ENCODE results near the gene SEMA3D. TPM values are rescaled to one million over a fixed set of nuclear protein-coding genes. Genes with fewer than 3 reads are reported as not detected.
"Not testable (repeated sequence)": the region's sequence is repeated elsewhere in the genome, so short reads cannot be mapped to it uniquely, and the experiment has no call there.

The SEMA3D gene
- total RNA-seq, 1 donor from 2014 or later: 1.6 TPM

GRCh38 chr7:85019176-85019575, 167.7 kb downstream of the SEMA3D start:
- DNase-seq (ENCODE audit: missing footprints) (no peak), ATAC-seq (no peak)
- intact Hi-C loops (cut with DNase I): no loop called here

GRCh38 chr7:85018498-85018897, 168.4 kb downstream of the SEMA3D start:
- ATAC-seq (no peak), DNase-seq (ENCODE audit: missing footprints) (no peak)
- intact Hi-C loops (cut with DNase I): no loop called here

- ATAC-seq (no peak), DNase-seq (ENCODE audit: missing footprints) (no peak)
- intact Hi-C loops (cut with DNase I): no loop called here
Measured at GRCh38 chr7:85016286-85016685, 170.6 kb downstream of the SEMA3D start.

- DNase-seq (ENCODE audit: missing footprints) (no peak), ATAC-seq (no peak)
- intact Hi-C loops (cut with DNase I): no loop called here
Measured at GRCh38 chr7:85014936-85015660, 171.8 kb downstream of the SEMA3D start.

- DNase-seq (ENCODE audit: missing footprints) (no peak), ATAC-seq (no peak)
- intact Hi-C loops (cut with DNase I): no loop called here
Measured at GRCh38 chr7:85011127-85011526, 175.7 kb downstream of the SEMA3D start.

GRCh38 chr7:85010306-85010705, 176.6 kb downstream of the SEMA3D start:
- ATAC-seq (no peak), DNase-seq (ENCODE audit: missing footprints) (no peak)
- intact Hi-C loops (cut with DNase I): no loop called here

GRCh38 chr7:85006754-85007153, 180.1 kb downstream of the SEMA3D start:
- ATAC-seq (no peak), DNase-seq (ENCODE audit: missing footprints) (no peak)
- intact Hi-C loops (cut with DNase I): no loop called here

- no peak for ATAC-seq
- no peak for DNase-seq (ENCODE audit: missing footprints)
- intact Hi-C loops (cut with DNase I): no loop called here
Measured at GRCh38 chr7:85004402-85004801, 182.5 kb downstream of the SEMA3D start.

GRCh38 chr7:85001495-85002345, 185.1 kb downstream of the SEMA3D start:
- no peak for DNase-seq (ENCODE audit: missing footprints)
- intact Hi-C loops (cut with DNase I): no loop called here
- ATAC-seq: no peak

- ATAC-seq: no peak
- no peak for DNase-seq (ENCODE audit: missing footprints)
- intact Hi-C loops (cut with DNase I): no loop called here
Measured at GRCh38 chr7:85000735-85001350, 186.0 kb downstream of the SEMA3D start.

- no peak for DNase-seq (ENCODE audit: missing footprints)
- intact Hi-C loops (cut with DNase I): no loop called here
- ATAC-seq: no peak
Measured at GRCh38 chr7:84999450-84999849, 187.4 kb downstream of the SEMA3D start.

GRCh38 chr7:84998665-84999064, 188.2 kb downstream of the SEMA3D start:
- no peak for ATAC-seq
- no peak for DNase-seq (ENCODE audit: missing footprints)
- intact Hi-C loops (cut with DNase I): no loop called here

- DNase-seq (ENCODE audit: missing footprints) (no peak), ATAC-seq (no peak)
- intact Hi-C loops (cut with DNase I): no loop called here
Measured at GRCh38 chr7:84997626-84998025, 189.2 kb downstream of the SEMA3D start.

GRCh38 chr7:84992954-84993353, 193.9 kb downstream of the SEMA3D start:
- intact Hi-C loops (cut with DNase I); ATAC-seq; DNase-seq (ENCODE audit: missing footprints): not testable (repeated sequence)

- intact Hi-C loops (cut with DNase I): no loop called here
- no peak for ATAC-seq
- DNase-seq (ENCODE audit: missing footprints): no peak
Measured at GRCh38 chr7:84985073-84985784, 201.6 kb downstream of the SEMA3D start.

GRCh38 chr7:84982199-84982598, 204.7 kb downstream of the SEMA3D start:
- DNase-seq (ENCODE audit: missing footprints): no peak
- no peak for ATAC-seq
- intact Hi-C loops (cut with DNase I): no loop called here

GRCh38 chr7:84981055-84981976, 205.5 kb downstream of the SEMA3D start:
- intact Hi-C loops (cut with DNase I): no loop called here
- ATAC-seq (no peak), DNase-seq (ENCODE audit: missing footprints) (no peak)

GRCh38 chr7:84975586-84976185, 211.2 kb downstream of the SEMA3D start:
- intact Hi-C loops (cut with DNase I): no loop called here
- ATAC-seq (no peak), DNase-seq (ENCODE audit: missing footprints) (no peak)

All from Right ventricle myocardium inferior (tissue), 1 donor.